GM18868 (cell line): Measurements from ENCODE around the gene ADCK1.
"Not testable (repeated sequence)": the region's sequence is repeated elsewhere in the genome, so short reads cannot be mapped to it uniquely, and the experiment has no call there.

Source experiments
- ATAC-seq: cut with Tn5 transposase; IDR thresholded peaks from one replicate; pipeline ENCODE4 v1.9.1; 2021; ENCODE audit warnings: mild to moderate bottlenecking, moderate library complexity; ENCODE audit not compliant: unreplicated experiment

ADCK1 gene

DNA sequence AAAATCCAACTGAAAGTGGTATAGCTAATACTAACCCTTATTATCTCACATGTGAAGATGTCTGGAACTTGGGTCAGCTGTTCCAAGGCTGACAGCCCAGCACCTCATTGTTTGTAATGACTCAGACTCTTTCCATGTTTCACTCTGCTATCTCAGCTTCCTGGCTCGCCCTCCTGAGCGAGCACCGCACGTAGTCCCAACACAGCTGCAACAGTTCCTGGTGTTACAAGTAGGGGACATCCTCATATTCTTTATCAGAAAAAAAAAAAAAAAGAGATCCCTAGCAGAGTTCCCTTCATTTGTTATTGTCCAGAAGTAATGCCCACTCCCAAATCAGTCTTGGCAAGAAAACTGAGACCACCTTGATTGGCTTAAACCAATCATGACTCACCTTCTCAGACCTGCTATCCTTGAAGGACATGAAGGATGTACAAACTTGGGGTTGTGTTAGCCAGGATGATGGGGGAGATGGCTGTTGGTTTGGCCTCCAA lies 92.5 kb downstream of the ADCK1 start:
- ATAC-seq = no peak

DNA sequence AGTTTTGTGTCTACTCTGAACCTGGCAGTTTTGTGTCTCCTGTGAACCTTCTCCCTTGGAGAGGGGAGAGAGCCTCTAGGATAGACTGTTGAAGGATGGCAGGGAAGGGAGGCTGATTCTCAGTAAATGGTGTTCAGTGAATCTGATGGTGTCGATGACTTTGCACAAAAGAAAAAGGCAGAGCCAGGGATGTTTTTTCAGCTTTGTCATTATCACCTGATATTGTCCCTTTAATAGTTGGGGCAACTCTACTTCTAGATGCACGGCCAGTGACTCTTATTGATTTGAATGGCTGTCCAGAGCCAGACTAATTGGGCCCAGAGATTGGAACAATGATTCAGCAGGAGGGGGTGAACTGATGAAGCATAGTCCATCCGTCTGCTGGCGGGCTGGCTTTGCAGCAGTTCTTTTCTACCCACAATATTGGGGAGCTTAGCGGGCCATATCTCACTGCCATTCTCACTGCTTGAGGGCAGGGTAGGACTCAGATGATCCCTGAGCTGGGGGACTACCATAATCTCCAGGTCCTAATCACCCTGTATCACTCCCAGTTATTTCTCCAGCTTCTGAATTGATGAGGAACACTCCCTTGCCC lies 93.1 kb downstream of the ADCK1 start:
- ATAC-seq = no peak

- no peak for ATAC-seq
Observed at GRCh38 chr14:77897374-77897773, 97.5 kb downstream of the ADCK1 start.

DNA sequence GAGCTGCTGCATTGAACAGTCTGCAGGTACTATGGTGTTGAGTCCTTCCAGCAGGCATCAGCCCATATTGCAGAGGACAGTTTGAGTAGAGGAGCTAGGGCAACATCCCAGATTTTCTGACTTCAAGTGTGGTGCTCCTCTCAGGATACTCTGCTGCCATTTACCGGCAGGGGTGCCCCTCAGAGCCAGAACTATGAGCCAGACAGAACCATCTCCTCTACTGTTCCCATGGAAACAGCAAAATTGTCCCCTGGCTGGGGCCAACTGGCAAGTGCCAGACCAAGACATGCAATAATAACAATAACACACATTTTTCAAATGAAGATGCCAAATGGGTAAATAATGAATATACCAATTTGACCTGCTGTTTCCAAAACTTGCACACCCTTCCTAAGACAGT lies 102.9 kb downstream of the ADCK1 start:
- ATAC-seq = no peak

DNA sequence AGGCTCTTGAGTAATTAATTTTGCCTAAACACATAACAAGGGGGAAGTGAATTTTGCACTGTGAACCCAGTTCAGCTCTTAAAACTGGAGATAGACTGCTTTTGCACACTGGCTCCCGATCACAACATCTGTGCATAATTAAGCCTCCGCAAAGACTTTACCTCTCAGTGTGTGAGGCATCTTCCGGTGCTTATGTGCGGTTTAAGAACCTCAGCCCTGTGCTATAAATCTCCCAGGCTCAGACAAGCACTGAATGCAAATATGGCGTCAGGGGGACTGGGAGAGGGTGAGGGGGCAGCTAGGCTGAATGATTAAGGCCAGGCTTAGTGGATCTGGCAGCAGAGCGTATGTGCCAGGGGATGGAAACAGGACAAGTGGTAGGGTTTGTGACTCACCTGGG lies 103.3 kb downstream of the ADCK1 start:
- no peak for ATAC-seq

GRCh38 chr14:77903937-77904617 lies 104.2 kb downstream of the ADCK1 start:
- no peak for ATAC-seq

DNA sequence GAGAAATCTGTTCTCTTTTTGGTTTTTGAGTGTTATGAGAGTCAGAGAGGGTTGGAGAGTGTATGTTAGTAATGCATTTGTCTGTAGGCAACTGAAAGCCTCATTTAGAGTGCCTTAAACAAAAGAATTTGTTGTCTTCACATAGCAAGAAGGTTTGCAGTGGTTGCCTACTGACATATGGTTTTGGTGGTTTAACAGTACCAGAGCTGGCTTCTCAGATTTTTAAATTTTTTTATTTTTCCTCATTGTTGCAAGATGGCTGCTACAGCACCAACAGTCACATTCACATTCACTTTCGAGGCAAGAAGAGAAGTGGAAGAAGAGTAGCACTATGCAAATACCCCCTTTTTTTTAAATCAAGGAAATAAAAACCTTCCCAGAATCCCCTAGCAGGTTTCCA lies 106.5 kb downstream of the ADCK1 start:
- ATAC-seq = no peak

DNA sequence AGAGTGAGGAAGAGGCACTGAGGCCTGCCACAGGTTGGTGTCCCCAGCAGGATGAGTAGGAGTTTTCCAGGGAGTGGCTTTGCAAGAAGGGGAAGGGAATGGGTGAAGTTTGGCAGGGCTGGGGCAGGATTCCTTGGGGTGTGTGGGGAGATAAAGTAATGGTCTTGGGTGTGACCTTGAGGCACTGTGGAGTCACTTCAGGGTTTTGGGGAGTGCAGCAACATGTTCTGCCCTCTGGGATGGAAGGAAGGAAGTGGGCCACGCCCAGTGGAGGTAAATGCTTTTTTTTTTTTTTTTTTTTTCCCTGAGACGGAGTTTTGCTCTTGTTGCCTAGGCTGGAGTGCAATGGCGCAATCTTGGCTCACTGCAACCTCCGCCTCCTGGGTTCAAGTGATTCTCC lies 108.9 kb downstream of the ADCK1 start:
- no peak for ATAC-seq

DNA sequence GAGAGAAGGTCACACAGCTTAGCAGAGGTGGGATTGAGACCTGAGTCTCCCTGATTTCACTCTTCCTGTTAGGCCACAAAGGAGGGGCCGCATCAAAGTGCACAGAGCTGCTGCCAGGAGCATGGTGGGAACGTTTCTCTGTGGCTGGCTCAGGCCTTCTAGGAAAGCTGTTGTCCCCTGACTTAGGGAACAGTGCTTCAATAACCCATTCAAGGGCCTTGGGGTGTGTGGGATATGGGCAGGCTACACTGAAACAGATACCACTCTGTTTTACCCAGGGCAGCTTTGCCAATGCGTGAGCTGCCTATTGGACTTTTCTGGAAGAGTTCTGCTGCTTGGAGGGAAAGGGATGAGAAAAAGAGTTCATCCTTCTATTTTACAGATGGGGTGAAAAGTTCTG lies 110.0 kb downstream of the ADCK1 start:
- ATAC-seq = no peak

DNA sequence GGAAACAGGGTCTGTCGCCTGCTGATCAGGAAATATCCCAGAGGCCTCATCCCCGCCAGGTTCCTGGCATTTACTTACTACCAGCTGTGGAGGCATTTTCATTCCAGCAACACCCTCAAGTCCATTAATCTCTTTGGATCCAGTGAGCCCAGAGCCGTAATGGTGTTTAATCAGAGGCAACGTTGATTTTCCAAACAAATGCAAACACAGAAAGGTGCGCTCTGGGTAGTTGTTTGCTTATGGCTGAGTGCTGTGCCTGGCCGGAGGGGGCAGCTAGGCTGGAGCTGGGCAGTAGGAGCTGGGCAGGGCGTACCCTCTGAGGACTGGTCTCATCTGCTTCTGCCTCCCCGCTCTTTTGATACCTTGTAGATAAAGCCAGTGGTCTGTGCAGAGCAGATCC lies 110.6 kb downstream of the ADCK1 start:
- ATAC-seq = no peak

DNA sequence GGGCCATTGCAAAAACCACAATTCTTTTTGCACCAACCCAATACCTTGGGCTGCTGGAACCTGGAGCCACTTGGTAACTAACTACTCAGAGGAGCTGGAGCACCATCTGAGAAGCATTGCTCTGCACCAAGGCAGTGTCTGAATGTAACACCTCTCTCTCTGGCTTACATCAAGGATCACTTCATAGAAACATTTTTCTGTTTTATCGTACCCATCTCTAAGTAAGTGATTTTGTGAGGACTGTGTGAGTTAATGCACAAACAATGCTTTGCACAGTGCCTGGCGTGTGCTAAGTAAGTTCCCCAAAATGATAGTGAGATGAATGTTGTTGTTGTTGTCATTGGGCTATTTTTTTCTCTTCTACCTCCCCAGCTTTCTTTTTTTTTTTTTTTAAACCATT lies 111.4 kb downstream of the ADCK1 start:
- ATAC-seq = no peak

- ATAC-seq = no peak
Observed at GRCh38 chr14:77912754-77913556, 113.0 kb downstream of the ADCK1 start.

GRCh38 chr14:77914073-77914721 lies 114.3 kb downstream of the ADCK1 start:
- no peak for ATAC-seq

GRCh38 chr14:77915390-77915789 lies 115.5 kb downstream of the ADCK1 start:
- not testable (repeated sequence) for ATAC-seq

DNA sequence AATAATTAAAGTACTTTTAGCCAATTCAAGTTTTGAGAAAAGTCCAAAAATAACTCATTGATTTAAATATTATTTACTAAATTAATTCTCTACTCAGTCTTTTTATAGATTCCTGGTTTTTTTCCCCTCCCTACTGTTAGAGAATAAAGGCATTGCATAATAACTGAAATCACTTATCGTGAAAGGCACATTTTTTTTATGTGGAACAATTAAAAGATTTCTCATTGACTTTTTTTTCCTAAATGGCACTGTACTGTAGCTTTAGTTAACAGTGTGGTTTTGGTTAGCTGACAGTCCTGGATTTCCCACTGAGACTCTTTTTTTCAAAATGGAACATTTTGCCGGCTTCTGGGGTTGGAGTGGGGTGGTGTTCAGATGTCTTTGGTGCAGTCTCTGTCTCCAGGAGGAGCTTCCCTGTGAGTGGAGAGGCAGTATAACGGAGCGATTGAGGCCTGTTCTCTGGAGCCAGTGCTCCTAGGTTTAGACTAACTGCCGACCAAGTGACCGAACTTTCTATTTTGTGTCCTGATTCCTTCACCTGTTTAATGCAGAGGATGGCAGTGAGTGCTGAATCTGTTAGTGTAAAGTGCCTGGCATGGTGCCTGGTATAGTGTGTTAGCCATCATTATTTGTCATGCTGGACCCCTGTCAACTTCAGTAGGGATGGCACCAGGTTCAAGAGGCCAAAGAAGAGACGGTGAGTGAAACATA lies 117.7 kb downstream of the ADCK1 start:
- no peak for ATAC-seq

DNA sequence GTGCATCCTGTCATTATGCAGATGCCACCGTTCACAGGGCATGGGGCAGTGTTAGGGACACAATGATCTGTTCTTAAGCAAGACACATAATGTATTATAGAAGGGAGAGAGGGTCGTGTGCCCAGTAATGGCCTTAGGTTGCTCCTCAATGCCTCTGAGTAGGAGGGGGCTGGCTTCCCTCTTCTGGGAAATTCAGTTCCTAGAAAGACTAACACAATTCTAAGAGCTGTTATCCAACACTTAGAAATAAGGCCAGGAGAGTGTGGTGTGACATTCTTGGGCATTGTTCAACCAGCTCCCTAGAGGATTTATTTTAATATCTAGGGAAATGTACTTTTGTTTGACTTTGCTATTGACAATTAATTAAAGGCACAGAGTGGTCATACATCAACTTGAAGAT lies 118.5 kb downstream of the ADCK1 start:
- no peak for ATAC-seq

- no peak for ATAC-seq
Observed at GRCh38 chr14:77920312-77920711, 120.4 kb downstream of the ADCK1 start.

DNA sequence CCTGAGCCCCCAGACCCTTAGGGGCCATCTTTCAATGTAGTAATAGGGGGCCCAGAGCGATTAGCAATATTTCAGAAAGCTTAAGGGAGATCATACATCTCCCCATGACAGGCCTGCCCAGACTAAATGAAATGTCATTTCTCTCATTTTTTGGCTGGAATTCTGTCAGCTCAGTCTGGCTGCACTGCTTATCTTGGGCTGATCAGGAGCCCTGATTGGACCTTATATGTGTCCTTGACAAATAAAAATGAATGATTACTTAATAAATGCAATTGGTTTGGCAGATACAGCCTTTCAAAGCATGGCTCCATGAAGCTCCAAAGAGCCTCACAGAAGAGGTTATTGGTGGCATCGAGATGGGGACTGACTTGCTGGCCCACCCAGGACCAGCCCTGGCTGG lies 121.9 kb downstream of the ADCK1 start:
- no peak for ATAC-seq

GRCh38 chr14:77923131-77923936 lies 123.4 kb downstream of the ADCK1 start:
- no peak for ATAC-seq
